HG03175 (cell line): ENCODE data around the gene B4GALT1.
"Not testable (repeated sequence)": the region's sequence is repeated elsewhere in the genome, so short reads cannot be mapped to it uniquely, and the experiment has no call there.

Experiments used
- ATAC-seq: cut with Tn5 transposase; IDR thresholded peaks from one replicate; pipeline ENCODE4 v1.9.1; 2021; ENCODE audit warnings: mild to moderate bottlenecking, moderate library complexity; ENCODE audit not compliant: unreplicated experiment

The B4GALT1 gene

DNA sequence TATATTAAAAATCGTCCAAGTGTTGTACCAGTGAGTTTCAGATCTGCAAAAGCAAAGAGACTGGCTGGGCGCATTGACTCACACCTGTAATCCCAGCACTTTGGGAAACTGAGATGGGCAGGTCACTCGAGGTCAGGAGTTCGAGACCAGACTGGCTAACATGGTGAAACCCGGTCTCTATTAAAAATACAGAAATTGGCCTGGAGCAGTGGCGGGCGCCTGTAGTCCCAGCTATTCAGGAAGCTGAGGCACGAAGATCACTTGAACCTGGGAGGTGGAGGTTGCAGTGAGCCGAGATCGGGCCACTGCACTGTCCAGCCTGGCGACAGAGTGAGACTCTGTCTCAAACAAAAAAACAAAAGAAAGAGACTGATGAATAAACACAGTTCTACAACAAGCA lies 18.3 kb upstream of the B4GALT1 start:
- ATAC-seq = no peak

DNA sequence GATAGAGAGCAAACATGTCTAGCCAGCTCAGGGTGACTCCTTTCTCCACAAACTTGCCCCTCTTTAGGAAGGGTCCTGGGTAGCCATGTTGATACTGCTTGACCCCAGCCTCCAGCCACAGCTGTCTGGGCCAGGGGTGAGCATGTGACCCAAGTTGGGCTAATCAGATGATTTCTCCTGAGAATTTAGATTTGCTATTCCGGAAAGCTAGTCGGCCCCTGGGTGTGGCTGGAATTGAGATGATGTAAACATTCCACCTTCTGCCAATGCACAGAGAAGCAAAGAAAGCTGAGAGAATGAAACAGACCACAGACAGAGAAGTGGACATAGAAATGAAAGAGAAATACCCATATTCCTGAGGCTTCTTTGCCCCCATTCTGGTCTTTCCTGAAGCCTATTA lies 17.8 kb upstream of the B4GALT1 start:
- no peak for ATAC-seq

DNA sequence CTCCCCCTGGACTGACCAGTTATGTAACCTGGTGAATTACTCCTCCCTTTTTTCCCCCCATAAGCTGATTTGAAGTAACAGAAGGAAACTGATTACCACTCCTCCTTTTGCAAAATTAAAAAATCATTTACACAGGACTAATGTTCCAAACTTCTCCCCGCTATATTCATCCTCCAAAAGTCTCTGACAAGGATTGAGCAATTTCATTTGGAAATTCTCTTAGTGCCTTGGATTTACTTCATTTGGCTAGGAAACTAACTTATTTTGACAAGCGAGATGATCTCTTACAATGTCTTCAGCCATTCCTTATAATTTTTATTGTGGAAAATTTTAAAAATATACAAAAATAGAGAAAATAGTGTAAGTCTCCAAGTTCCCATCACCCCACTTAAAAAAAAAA lies 15.4 kb upstream of the B4GALT1 start:
- ATAC-seq = no peak

DNA sequence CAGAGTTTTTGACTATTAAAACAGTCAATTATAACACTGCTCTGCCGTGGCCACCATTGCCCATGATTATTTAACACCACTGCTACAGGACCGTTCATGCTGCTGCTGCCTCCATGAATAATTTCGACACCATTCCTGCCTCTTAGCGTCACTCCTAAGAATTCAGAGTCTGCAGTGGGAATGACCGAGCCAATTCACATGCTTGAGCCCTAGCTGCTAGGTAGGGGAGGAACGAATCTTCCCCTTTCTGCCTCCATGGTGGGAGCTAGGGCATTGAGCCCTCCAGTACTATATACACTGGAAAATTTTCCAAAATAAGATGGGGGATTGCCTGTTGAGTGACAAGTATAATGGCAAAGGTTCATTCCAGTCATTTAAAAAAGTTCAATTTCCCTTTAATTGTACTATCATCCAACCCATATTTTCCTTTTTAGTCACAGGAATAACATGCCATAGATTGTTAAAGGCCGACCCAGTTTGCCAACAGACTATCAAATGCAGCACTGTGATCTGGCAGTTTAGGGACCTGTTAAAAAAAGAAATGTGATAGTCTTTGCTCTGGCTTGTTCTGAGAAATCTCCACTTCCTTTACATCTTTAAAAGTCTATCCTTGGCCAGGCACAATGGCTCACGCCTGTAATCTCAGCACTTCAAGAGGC lies 13.5 kb upstream of the B4GALT1 start:
- no peak for ATAC-seq

DNA sequence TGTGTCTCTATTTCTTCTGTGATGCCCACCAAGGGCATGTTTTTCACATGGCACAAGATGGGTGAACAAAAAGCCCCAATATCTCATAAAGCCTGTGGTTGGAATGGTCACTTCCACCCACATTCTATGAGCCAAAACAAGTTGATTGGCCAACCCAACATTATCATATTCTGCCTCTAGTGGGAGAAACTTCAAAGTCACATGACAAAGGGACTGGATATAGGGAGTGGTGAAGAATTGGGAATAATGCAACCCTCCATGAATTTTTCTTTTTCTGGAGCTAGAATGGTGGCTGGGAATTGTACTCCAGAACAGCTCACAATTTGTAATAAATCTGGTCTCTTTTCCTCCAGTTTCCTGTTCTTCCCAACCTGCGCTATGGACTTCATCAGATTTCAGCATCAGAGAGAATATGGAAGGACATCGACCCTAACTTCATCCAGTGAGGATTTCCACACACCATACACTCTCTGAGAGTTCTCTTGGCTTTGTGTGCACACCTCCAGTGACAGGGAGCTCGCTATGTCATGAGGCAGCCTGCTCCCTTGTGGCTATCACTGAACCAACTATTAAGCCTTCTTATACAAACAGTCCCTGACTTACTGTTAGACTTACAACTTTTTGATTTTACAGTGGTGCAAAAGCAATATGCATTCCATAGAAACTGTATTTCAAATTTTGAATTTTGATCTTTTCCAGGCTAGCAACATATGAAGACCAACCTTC lies 12.0 kb upstream of the B4GALT1 start:
- ATAC-seq = no peak

DNA sequence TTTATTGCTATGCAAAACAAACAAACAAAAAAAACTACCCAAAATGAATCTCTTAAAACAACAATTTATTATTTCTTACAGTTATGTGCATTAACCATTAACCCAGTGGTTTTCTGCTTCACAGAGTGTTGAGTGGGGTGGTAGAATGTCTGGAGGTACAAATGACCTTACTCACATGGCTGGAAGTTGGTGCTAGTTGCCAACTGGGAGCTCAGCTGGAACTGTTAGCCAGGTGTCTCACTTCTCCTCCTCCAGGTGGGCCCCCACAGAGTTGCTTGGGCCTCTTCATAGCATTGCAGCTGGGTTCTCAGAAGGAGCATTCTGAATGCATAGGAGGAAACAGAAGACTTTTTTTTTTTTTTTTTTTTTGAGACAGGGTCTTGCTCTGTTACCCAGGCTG lies 10.5 kb upstream of the B4GALT1 start:
- ATAC-seq = peak; percentile 94

DNA sequence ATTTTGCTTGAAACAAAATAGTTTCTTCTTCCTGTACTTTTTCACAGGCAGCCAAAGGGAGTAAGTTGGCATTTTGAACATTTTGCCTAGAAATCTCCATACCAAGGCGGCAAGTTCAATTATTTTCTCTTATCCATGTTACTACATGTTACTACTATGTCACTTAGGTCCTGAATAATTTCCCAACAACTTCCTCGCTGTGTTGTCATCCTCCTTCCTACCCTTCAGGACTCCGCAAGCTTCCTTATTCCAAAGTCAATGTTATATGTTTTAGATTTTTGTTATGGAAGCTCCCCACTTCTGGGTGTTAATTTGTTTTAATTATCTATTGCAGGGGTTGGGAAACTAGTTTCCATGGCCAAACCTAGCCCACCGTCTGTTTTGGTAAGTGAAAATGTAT lies 9.9 kb upstream of the B4GALT1 start:
- ATAC-seq = no peak

DNA sequence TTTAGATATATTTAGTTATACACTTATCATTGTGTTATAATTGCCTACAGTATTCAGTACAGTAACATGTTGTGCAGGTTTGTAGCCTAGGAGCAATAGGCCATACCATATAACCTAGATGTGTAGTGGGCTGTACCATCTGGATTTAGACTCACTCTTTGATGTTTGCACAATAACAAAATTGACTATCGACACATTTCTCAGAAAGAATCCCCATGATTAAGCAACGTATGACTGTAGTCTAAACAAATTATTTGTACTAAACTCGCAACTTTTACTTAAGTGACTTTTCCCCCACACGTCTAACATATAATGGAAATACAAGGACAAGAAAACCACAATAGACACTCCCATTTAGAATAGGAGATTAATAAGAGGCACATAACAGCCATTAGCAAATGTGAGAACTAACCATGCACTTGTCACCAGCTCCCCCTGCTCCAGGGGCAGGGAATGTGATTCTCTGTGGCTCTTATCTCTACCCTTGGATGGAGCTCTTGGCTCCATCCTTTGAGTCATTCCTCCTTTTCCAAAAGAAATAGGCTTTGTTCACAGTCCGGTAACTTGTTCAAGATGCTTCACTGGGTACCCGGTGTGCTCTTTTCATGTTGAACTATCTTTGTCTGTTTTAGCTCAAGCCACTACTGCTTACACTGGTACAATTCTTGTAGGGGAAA lies 8.7 kb upstream of the B4GALT1 start:
- no peak for ATAC-seq

DNA sequence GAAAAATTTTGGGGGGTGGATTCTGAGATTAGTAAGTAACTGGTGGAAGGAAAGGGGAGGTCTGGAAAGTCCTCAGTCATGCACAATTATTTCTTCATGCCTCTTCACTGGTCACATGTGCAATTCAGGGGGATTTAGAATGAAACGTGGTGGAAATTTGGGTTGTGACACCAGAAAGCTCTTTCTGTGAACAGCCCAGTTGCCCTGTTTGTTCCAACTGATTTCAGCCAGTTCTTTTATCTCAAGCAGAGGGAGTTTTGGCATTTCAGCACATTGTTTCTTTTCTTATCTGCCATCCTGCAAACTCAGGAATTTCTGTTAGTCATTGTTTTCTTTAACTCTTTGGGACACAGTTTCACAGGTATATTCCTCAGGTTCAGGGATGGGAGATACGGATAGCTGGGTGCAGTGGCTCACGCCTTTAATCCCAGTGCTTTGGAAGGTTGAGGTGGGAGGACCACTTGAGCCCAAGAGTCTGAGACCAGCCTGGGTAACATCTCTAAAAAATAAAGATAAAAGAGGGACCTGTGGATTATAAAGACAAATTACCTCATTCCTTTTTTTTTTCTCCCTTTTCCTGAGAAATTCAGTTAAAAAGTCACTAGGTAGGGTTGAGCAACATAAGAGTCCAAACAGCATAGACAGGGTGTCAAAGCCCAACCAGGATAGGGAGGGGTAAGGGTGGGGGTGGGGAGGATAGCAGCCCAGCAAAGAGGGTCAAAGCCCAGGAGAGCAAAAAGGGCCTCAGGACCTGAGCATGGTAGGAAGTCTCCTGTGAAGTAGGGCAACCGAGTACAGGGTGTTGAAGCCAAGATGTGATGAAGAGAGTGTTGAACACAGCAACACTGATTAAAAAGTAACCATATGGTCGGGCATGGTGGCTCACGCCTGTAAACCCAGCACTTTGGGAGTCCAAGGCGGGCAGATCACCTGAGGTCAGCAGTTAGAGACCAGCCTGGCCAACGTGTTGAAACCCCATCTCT lies 5.4 kb upstream of the B4GALT1 start:
- ATAC-seq = no peak

DNA sequence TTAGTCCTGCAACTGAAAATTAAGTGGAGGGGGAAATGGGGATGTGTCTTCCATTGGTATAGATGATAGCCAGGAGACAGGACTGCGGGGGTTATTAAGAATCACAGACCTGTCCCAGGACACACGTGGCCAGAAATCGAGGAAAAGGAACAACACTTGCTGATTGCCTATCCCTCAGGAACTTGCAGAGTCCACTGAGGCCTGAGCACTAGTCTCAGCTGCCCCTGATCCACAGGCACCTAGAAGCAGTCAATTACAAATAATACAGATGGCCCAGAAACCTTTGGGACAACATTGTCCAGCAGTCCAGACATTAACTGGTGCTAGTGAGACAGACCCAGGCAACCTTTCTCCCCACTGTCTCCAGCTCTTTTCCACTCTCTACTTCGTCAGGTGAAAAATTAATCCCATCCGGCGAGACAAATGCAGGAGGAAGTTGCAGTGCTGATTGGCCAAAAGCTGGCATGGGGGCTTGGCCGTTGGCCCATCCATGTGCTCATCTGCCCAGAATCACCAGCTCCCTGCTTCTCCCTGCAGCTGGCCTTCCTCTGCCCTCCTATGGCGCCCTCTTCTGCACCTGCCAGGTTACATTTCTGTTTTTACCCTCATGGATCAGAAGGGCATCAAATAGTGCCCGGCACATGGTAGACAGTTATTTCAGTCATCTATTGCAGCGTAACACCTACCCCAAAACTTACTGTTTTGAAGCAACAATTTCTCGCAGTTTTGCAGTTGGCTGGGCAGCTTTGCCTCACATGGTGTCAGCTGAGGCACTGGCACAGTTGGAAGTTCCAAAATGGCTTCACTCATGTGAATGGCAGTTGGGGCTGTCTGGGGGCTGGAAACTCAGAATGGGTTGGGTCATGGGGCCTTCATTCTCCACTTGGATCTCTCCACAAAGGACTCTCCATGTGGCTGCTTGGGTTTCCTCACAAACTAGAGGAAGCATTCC lies 3.6 kb upstream of the B4GALT1 start:
- no peak for ATAC-seq

DNA sequence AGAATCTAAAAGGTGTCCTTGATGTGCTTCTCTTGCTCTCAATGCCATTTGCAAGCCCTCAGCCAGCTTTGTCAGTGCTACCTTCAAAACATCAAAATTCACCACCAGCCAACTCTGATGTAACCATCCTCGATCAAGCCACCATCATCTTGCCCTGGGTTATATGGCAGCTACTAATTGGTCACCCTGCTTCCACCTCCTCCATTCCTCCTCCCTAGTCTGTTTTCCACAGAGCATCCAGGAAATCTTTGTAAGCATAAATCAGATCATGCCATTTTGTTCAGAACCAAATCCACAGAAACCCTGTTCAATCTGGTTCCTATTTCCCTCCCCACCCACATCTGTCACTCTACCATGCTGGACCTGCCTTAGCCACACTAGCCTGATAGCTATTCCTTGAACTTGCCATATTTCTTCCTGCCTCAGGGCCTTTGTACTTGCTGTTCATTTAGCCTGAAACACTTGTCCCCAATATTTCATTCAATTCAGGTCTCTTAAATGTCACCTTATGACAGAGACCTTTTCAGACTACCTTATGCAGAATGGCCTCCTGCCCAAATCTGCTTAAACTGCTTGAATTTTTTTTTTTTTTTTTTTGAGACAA lies 1.9 kb upstream of the B4GALT1 start:
- no peak for ATAC-seq

DNA sequence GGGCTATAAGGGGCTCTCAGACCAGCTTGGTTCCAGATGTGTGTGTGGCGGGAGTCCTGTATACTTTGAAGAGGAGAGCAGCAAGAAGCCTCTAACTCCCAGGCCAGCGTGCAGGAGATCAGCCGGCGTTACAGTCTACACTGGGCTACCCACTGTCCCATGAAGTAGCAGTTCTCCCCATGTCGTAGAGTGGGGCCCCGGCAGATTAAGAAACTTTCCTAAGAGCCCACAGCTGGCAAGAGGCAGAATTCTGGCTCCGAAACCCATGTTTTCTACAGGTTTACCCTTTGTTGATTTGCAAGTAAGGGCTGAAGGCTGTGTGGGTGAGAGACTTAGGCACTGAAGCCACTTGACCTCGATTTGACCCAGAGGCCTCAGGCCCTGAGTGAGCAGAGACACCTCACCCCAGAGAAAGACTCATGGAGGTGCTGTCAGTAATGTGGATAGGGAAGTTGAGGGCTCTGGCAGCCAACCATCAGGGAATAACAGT lies 881 bp upstream of the B4GALT1 start:
- peak; percentile 10 for ATAC-seq

DNA sequence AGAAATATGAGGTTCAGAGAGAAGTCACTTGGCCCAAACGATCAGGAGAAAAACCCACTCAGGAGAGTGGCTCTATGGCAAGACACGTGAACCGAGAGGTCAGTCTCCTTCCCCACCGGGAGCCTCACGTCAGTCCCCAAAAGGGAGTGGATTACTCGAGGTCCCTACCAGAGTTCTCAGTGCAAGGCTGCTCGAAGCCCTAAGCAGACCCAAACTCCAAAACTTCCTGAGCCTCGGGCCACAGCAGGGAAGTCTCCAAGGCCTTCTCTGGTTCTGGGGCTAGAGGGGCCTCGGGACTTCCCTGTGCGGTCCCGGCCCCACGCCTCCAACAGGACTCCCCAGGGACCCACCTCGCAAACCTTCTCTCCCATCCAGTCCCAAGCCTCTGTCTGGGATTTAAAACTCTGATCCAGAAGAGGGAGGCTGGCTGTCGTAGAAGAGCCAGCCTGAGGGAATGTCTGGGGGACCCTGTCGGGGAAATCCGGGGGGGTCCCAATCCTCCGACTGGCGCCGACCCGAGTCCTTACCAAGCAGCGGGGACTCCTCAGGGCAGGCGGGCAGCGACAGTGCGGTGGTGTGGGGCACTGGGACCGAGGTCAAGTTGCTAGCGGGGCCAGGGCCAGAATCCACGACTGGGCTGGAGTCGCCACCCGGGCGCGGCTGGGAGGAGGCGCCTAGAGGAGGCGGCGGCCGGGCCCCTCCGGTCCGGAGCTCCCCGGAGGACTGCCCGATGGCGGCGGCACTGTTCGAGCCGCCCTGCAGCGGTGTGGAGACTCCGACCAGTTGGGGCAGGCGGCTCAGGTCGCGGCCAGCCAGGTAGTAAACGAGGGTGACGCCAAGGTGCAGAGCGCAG lies 679 bp downstream of the B4GALT1 start:
- peak; percentile 1 for ATAC-seq

DNA sequence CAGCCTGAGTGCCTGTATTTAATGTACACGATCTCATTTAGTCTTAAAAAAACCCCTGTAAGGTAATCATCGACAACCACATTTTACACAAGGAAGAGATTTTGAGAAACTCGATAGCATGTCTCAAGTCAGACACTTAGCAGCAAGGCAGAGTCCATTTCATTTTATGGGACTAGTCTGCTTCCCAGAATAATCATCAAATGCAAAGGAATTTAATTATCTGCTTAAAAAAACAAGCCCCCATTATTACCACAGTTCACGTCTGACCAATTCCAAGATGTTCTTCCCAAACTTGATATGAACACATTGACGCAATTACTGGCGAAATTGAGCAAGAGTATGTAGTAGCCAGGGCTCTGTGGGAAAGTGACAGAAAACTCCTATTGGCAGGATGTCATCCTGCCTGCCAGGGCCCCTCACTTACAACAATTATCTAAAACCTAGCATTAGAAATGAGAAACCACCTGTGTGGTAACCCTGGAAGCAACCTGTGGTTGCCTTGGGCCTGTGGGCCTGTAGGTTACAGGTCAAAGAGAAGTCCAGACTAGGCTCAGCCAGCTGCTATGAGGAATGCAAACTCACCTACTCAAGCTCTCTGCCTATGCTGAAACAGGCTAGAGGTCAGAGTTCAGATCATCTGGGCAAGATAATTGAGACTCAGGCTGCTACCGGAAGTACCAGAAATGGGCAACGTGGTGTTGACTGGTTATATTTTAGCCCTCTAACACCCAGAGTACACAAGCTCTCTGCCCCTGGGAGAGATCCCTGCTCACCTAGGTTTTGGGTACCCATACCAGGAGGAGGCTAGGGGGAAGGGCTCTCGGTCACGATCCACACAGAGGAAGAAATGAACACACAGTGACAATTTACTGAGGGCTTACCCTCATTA lies 1.6 kb downstream of the B4GALT1 start:
- peak; percentile 31 for ATAC-seq

DNA sequence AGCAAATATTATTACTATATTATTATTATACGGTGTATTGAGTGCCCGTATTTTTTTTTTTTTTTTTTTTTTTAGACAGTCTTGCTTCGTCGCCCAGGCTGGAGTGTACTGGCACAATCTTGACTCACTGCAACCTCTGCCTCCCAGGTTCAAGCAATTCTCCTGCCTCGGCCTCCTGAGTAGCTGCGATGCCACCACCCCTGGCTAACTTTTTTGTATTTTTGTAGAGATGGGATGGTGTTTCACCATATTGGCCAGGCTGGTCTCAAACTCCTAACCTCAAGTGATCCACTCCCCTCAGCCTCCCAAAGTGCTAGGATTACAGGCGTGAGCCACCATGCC lies 2.2 kb downstream of the B4GALT1 start:
- ATAC-seq = not testable (repeated sequence)

DNA sequence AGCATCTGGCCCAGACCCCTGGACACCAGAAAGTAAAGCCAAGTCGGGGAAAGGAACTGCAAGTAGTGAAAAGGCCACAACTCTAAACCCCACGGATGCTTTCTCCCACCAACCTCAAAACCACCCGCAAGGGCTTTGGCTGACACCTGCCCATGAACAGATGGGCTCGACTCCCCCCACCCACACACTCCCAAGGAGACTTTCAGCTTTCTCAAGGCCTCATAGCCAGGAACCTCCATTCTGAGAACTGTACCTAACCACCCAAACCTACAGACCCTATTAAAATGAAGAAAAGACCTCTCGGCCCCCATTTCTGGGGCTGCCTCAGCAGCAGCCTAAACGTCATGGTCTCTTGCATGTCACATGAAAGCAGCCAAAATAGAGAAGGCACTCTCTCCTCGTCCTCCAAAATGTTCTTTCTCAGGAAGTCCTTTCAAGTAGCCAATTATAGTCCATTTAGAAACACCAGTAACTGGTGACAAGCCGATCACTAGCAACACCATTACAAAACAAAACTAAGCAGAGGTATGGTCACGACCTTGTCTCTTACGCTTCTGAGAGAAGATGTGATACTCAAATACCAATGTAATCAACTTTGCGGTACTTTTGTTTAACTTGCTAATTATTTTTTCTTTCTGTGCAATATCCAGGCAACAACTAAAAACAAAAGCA lies 2.9 kb downstream of the B4GALT1 start:
- peak; percentile 27 for ATAC-seq
